ENCODE data around the gene SMOC1.

The SMOC1 gene

GRCh38 chr14:69945347-69945746 lies 66.1 kb downstream of the SMOC1 start:
- no peak for DNase-seq (ENCODE audit: insufficient read length, low spot score)
- no peak for FAIRE-seq
- no peak for TF ChIP-seq PAX5 (IDR thresholded peaks at IDR 0.05; ENCODE audit: insufficient read depth, low read length, severe bottlenecking)
- no peak for TF ChIP-seq POU2F2 (IDR thresholded peaks at IDR 0.05; ENCODE audit: low read depth, low read length)
- TF ChIP-seq TAF1 (IDR thresholded peaks at IDR 0.05; ENCODE audit: low read depth, low read length): no peak
- no peak for TF ChIP-seq SPI1 (IDR thresholded peaks at IDR 0.05; ENCODE audit: low read depth, low read length)
- TF ChIP-seq POLR2AphosphoS5 (IDR thresholded peaks at IDR 0.05; ENCODE audit: low read depth, low read length): no peak
- TF ChIP-seq POLR2A (IDR thresholded peaks at IDR 0.05; ENCODE audit: low read depth, low read length): no peak

- FAIRE-seq: no peak
- DNase-seq (ENCODE audit: insufficient read length, low spot score): no peak
- TF ChIP-seq POU2F2 (IDR thresholded peaks at IDR 0.05; ENCODE audit: low read depth, low read length) (no peak), POLR2A (IDR thresholded peaks at IDR 0.05; ENCODE audit: low read depth, low read length) (no peak), PAX5 (IDR thresholded peaks at IDR 0.05; ENCODE audit: insufficient read depth, low read length, severe bottlenecking) (no peak), SPI1 (IDR thresholded peaks at IDR 0.05; ENCODE audit: low read depth, low read length) (no peak), POLR2AphosphoS5 (IDR thresholded peaks at IDR 0.05; ENCODE audit: low read depth, low read length) (no peak), TAF1 (IDR thresholded peaks at IDR 0.05; ENCODE audit: low read depth, low read length) (no peak)
Measured at GRCh38 chr14:69945912-69946311, 66.7 kb downstream of the SMOC1 start.

- FAIRE-seq (no peak), DNase-seq (ENCODE audit: insufficient read length, low spot score) (no peak)
- TF ChIP-seq SPI1 (IDR thresholded peaks at IDR 0.05; ENCODE audit: low read depth, low read length) (no peak), POLR2A (IDR thresholded peaks at IDR 0.05; ENCODE audit: low read depth, low read length) (no peak), POU2F2 (IDR thresholded peaks at IDR 0.05; ENCODE audit: low read depth, low read length) (no peak)
Measured at GRCh38 chr14:69948351-69948750, 69.1 kb downstream of the SMOC1 start.

- TF ChIP-seq POU2F2 (IDR thresholded peaks at IDR 0.05; ENCODE audit: low read depth, low read length) (no peak), SPI1 (IDR thresholded peaks at IDR 0.05; ENCODE audit: low read depth, low read length) (no peak), POLR2A (IDR thresholded peaks at IDR 0.05; ENCODE audit: low read depth, low read length) (no peak), PAX5 (IDR thresholded peaks at IDR 0.05; ENCODE audit: insufficient read depth, low read length, severe bottlenecking) (no peak), TAF1 (IDR thresholded peaks at IDR 0.05; ENCODE audit: low read depth, low read length) (no peak), POLR2AphosphoS5 (IDR thresholded peaks at IDR 0.05; ENCODE audit: low read depth, low read length) (no peak)
- no peak for FAIRE-seq
- DNase-seq (ENCODE audit: insufficient read length, low spot score): no peak
Measured at GRCh38 chr14:69951263-69951662, 72.0 kb downstream of the SMOC1 start.

GRCh38 chr14:69951935-69952334 lies 72.7 kb downstream of the SMOC1 start:
- FAIRE-seq (no peak), DNase-seq (ENCODE audit: insufficient read length, low spot score) (no peak)
- no peak for TF ChIP-seq TAF1 (IDR thresholded peaks at IDR 0.05; ENCODE audit: low read depth, low read length)
- TF ChIP-seq PAX5 (IDR thresholded peaks at IDR 0.05; ENCODE audit: insufficient read depth, low read length, severe bottlenecking): no peak
- TF ChIP-seq POLR2AphosphoS5 (IDR thresholded peaks at IDR 0.05; ENCODE audit: low read depth, low read length): no peak
- no peak for TF ChIP-seq POU2F2 (IDR thresholded peaks at IDR 0.05; ENCODE audit: low read depth, low read length)
- TF ChIP-seq POLR2A (IDR thresholded peaks at IDR 0.05; ENCODE audit: low read depth, low read length): no peak
- no peak for TF ChIP-seq SPI1 (IDR thresholded peaks at IDR 0.05; ENCODE audit: low read depth, low read length)

- FAIRE-seq (no peak), DNase-seq (ENCODE audit: insufficient read length, low spot score) (no peak)
- no peak for TF ChIP-seq POLR2A (IDR thresholded peaks at IDR 0.05; ENCODE audit: low read depth, low read length)
- no peak for TF ChIP-seq PAX5 (IDR thresholded peaks at IDR 0.05; ENCODE audit: insufficient read depth, low read length, severe bottlenecking)
Measured at GRCh38 chr14:69953266-69953915, 74.2 kb downstream of the SMOC1 start.

GRCh38 chr14:69955855-69956845 lies 76.9 kb downstream of the SMOC1 start:
- DNase-seq (ENCODE audit: insufficient read length, low spot score) (no peak), FAIRE-seq (no peak)
- no peak for TF ChIP-seq PAX5 (IDR thresholded peaks at IDR 0.05; ENCODE audit: insufficient read depth, low read length, severe bottlenecking)
- no peak for TF ChIP-seq POU2F2 (IDR thresholded peaks at IDR 0.05; ENCODE audit: low read depth, low read length)
- TF ChIP-seq POLR2AphosphoS5 (IDR thresholded peaks at IDR 0.05; ENCODE audit: low read depth, low read length): no peak
- TF ChIP-seq TAF1 (IDR thresholded peaks at IDR 0.05; ENCODE audit: low read depth, low read length): no peak
- no peak for TF ChIP-seq SPI1 (IDR thresholded peaks at IDR 0.05; ENCODE audit: low read depth, low read length)
- no peak for TF ChIP-seq POLR2A (IDR thresholded peaks at IDR 0.05; ENCODE audit: low read depth, low read length)

GRCh38 chr14:69956970-69957369 lies 77.8 kb downstream of the SMOC1 start:
- no peak for DNase-seq (ENCODE audit: insufficient read length, low spot score)
- TF ChIP-seq SPI1 (IDR thresholded peaks at IDR 0.05; ENCODE audit: low read depth, low read length) (no peak), TAF1 (IDR thresholded peaks at IDR 0.05; ENCODE audit: low read depth, low read length) (no peak), POLR2AphosphoS5 (IDR thresholded peaks at IDR 0.05; ENCODE audit: low read depth, low read length) (no peak), POLR2A (IDR thresholded peaks at IDR 0.05; ENCODE audit: low read depth, low read length) (no peak), POU2F2 (IDR thresholded peaks at IDR 0.05; ENCODE audit: low read depth, low read length) (no peak), PAX5 (IDR thresholded peaks at IDR 0.05; ENCODE audit: insufficient read depth, low read length, severe bottlenecking) (no peak)
- no peak for FAIRE-seq

- DNase-seq (ENCODE audit: insufficient read length, low spot score): no peak
- FAIRE-seq: no peak
- no peak for TF ChIP-seq POLR2AphosphoS5 (IDR thresholded peaks at IDR 0.05; ENCODE audit: low read depth, low read length)
- TF ChIP-seq SPI1 (IDR thresholded peaks at IDR 0.05; ENCODE audit: low read depth, low read length): no peak
Measured at GRCh38 chr14:69957986-69958385, 78.8 kb downstream of the SMOC1 start.
